HCT116 (cell line): ENCODE results near the gene HAAO.

ENCODE experiments used
- ATF3 ChIP-seq: IDR thresholded peaks from 2 replicates; pipeline ENCODE4 v1.6.1; 2012
- CTCF ChIP-seq, 3 experiments: fragments of 200-600 bp in 1 of 3; sonication (generic) in 1 of 3; IDR thresholded peaks in 2 of 3; conservative IDR thresholded peaks in 1 of 3; 2 replicates each; pipeline ENCODE4 v1.5.1; 2012 to 2017; ENCODE audit warnings: low read depth in 2 of 3, low read length in 2 of 3, antibody characterized with exemption in 1 of 3, borderline replicate concordance in 1 of 3, control low read depth in 1 of 3, mild to moderate bottlenecking in 1 of 3, mixed read lengths in 1 of 3, mixed run types in 1 of 3, moderate library complexity in 1 of 3; ENCODE audit not compliant: insufficient read depth in 1 of 3
- EZH2 ChIP-seq: fragments of 200-600 bp; sonication (generic); IDR thresholded peaks from 2 replicates; pipeline ENCODE4 v1.6.1; 2017; ENCODE audit warnings: antibody characterized with exemption, mixed run types
- JUND ChIP-seq: IDR thresholded peaks from 2 replicates; pipeline ENCODE4 v1.6.1; 2012
- MAX ChIP-seq: IDR thresholded peaks from 2 replicates; pipeline ENCODE4 v1.6.1; 2012
- POLR2A ChIP-seq: IDR thresholded peaks from 2 replicates; pipeline ENCODE4 v1.7.0; 2011; ENCODE audit warnings: borderline replicate concordance; ENCODE audit not compliant: insufficient read depth, insufficient read length; ENCODE audit errors: extremely low read depth
- YY1 ChIP-seq: IDR thresholded peaks from 2 replicates; pipeline ENCODE4 v1.6.1; 2011; ENCODE audit warnings: low read length, low read depth, moderate library complexity, mild to moderate bottlenecking; ENCODE audit not compliant: insufficient replicate concordance; ENCODE audit errors: extremely low read depth

- TF ChIP-seq YY1 (no peak), MAX (no peak), JUND (no peak), CTCF (IDR thresholded peaks at IDR 0.05 in 2 of 3, conservative IDR thresholded peaks at IDR 0.05 in 1 of 3; ENCODE audit: borderline replicate concordance in 1 of 3, insufficient read depth in 1 of 3, low read depth in 2 of 3, low read length in 2 of 3) (no peak), EZH2 (no peak), ATF3 (no peak), POLR2A (no peak)
Observed at GRCh38 chr2:42781181-42781580, 11.2 kb downstream of the HAAO start.
